Measurements from ENCODE around the gene ULK4. TPM values are rescaled to one million over a fixed set of nuclear protein-coding genes. Genes with fewer than 3 reads are reported as not detected.
"Not testable (repeated sequence)": the region's sequence is repeated elsewhere in the genome, so short reads cannot be mapped to it uniquely, and the experiment has no call there.

ULK4 gene
- total RNA-seq, 4 donors from 2014 or later = 3.2 to 18.7 (median 12.6) TPM

DNA sequence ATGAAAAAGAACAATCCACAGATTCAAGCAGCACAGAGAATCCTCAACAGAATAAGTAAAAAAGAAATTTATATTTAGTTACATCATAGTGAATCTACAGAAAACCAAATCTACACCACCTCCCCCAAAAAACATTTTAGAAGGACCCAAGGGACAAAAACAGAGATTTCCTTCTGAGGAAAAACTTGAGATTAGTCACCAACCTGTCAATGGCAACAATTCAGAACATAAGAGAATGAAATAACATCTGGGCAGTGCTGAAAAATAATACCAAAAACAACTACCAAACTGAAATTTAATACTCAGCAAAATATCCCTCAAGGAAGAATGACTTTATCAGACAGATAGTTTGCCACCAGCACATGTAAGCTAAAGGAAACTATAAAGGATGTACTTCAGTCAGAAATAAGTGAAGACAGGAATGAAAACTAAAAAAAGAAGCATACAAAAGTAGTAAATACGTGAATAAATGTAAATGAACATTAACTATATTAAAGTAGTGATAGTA, 260.7 kb downstream of the ULK4 start:
- H3K4me3 ChIP-seq (ENCODE audit: low read depth, poor library complexity, severe bottlenecking) = no peak overlapping the region
- no peak for DNase-seq (ENCODE audit: low spot score in 2 of 2)
- no peak for TF ChIP-seq POLR2A (IDR thresholded peaks at IDR 0.05)
- TF ChIP-seq, protein P1, sequence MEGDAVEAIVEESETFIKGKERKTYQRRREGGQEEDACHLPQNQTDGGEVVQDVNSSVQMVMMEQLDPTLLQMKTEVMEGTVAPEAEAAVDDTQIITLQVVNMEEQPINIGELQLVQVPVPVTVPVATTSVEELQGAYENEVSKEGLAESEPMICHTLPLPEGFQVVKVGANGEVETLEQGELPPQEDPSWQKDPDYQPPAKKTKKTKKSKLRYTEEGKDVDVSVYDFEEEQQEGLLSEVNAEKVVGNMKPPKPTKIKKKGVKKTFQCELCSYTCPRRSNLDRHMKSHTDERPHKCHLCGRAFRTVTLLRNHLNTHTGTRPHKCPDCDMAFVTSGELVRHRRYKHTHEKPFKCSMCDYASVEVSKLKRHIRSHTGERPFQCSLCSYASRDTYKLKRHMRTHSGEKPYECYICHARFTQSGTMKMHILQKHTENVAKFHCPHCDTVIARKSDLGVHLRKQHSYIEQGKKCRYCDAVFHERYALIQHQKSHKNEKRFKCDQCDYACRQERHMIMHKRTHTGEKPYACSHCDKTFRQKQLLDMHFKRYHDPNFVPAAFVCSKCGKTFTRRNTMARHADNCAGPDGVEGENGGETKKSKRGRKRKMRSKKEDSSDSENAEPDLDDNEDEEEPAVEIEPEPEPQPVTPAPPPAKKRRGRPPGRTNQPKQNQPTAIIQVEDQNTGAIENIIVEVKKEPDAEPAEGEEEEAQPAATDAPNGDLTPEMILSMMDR (IDR thresholded peaks at IDR 0.05) = no peak
- WGBS, 2 donors = 80 to 87% methylated on average over 1 of the region's 1 CpG
- intact Hi-C loops (cut with DNase I; ENCODE audit: low total_unique reads) = no loop called here

DNA sequence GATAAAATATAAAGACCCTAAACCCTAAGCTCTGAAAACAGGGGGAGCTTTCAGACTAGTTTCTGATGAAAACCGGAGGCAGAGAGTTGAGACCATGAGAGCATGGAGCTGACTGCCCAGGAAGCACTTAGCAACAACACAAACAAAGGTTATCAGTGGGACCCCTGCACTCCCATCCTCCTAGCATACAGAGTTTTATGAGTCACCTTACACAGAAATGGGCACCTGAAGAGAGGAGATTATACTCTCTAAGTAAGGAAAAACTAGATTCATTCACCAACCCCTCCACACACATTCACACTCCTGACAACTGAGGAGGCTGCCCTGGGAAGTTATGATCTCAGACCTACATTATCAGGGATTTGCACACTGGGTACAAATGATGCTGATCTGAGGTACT, 261.7 kb downstream of the ULK4 start:
- intact Hi-C loops (cut with DNase I; ENCODE audit: low total_unique reads) = no loop called here
- TF ChIP-seq, protein P1 (IDR thresholded peaks at IDR 0.05) = no peak
- TF ChIP-seq POLR2A (IDR thresholded peaks at IDR 0.05) = no peak
- DNase-seq (ENCODE audit: low spot score in 2 of 2) = no peak
- WGBS, 2 donors = 93 to 94% methylated on average over 1 of the region's 1 CpG
- H3K4me3 ChIP-seq (ENCODE audit: low read depth, poor library complexity, severe bottlenecking) = no peak overlapping the region

DNA sequence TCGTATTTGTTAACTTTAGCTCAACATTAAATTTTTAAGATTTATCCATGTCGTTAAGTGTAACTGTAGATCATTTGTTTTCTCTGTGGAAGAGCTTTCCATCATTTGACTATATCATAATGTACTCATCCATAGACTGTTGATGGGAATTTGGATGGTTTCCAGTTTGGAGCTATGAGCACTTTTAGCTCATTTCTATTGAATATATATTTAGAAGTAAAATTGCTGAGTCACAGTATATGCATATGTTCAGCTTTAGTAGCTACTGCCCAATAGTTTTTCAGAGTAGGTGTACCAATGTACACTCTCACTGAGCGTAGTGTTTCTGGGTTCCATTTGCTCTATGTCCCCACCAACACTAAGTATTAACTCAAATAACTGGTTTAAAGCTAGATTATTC, 263.0 kb downstream of the ULK4 start:
- no peak overlapping the region for H3K4me3 ChIP-seq (ENCODE audit: low read depth, poor library complexity, severe bottlenecking)
- intact Hi-C loops (cut with DNase I; ENCODE audit: low total_unique reads) = no loop called here
- no peak for DNase-seq (ENCODE audit: low spot score in 2 of 2)
- 92 to 94% methylated on average over 3 of the region's 3 CpGs for WGBS, 2 donors
- TF ChIP-seq, protein P1 (IDR thresholded peaks at IDR 0.05) = no peak
- TF ChIP-seq POLR2A (IDR thresholded peaks at IDR 0.05) = no peak

DNA sequence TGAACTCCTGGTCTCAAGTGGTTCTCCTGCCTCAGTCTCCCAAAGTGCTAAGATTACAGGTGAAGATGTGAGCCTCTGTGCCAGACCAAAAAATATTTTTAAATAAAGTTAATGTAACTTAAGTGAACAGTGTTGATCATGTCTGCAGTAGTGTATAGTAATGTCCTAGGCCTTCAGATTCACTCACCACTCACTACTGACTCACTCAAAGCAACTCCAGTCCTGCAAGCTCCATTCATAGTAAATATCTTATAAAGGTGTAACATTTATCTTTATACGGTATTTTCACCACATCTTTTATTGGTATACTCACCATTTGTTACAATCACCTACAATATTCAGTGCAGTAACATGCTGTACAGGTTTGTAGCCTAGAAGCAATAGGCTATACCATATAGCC, 264.2 kb downstream of the ULK4 start:
- DNase-seq (ENCODE audit: low spot score in 2 of 2) = no peak
- TF ChIP-seq, protein P1 (IDR thresholded peaks at IDR 0.05) = no peak
- TF ChIP-seq POLR2A (IDR thresholded peaks at IDR 0.05) = no peak
- 97% methylated on average over 1 of the region's 1 CpG for WGBS, 2 donors
- intact Hi-C loops (cut with DNase I; ENCODE audit: low total_unique reads) = no loop called here
- H3K4me3 ChIP-seq (ENCODE audit: low read depth, poor library complexity, severe bottlenecking) = no peak overlapping the region

DNA sequence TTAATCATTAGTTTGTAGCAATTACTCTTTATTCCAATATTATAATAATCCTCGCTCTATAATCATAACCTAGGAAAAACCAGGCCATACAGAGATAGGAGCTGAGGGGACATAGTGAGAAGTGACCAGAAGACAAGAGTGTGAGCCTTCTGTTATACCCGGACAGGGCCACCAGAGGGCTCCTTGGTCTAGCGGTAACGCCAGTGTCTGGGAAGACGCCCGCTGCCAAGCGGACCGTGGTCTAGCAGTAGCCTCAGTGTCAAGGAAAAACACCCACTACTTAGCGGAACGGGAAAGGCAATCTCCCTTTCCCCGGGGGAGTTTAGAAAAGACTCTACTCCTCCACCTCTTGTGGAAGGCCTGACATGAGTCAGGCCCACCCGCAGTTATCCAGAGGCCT, 266.1 kb downstream of the ULK4 start:
- H3K4me3 ChIP-seq (ENCODE audit: low read depth, poor library complexity, severe bottlenecking); intact Hi-C loops (cut with DNase I; ENCODE audit: low total_unique reads); DNase-seq (ENCODE audit: low spot score in 2 of 2): not testable (repeated sequence)
- WGBS, 2 donors = 79 to 90% methylated on average over 12 of the region's 12 CpGs

DNA sequence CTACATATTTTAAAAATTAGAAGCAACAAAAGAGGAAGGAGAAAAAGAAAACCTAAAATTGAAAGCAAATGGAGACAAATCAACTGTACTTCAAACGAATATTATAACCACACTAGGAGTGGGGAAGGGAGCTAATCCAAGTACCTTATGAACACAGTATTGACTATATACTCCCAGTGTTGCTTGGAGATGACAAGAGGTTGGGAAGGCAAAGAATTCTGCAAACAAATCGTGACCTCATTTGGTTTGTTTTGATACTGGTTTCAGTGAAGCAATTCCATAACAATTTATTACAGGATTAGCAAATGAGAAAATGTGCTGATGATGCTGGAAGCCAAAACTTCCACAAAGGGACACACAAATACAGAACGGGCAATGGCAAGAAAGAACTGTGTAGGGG, 268.1 kb downstream of the ULK4 start:
- intact Hi-C loops (cut with DNase I; ENCODE audit: low total_unique reads) = no loop called here
- no peak for TF ChIP-seq POLR2A (IDR thresholded peaks at IDR 0.05)
- TF ChIP-seq, protein P1 (IDR thresholded peaks at IDR 0.05) = no peak
- H3K4me3 ChIP-seq (ENCODE audit: low read depth, poor library complexity, severe bottlenecking) = no peak overlapping the region
- DNase-seq (ENCODE audit: low spot score in 2 of 2) = no peak
- WGBS, 2 donors = 33 to 55% methylated on average over 3 of the region's 3 CpGs

Measured in lower leg skin (tissue), 4 donors.